C1 segment of cervical spinal cord (tissue), 14 donors: ENCODE data around the gene PCDHB15.
"Not testable (repeated sequence)": the region's sequence is repeated elsewhere in the genome, so short reads cannot be mapped to it uniquely, and the experiment has no call there.

ENCODE experiments used
- DNase-seq, 14 donors: peaks; one replicate each; lab custom pipeline; 2025; lab: John Stamatoyannopoulos, UW

The PCDHB15 gene

DNA sequence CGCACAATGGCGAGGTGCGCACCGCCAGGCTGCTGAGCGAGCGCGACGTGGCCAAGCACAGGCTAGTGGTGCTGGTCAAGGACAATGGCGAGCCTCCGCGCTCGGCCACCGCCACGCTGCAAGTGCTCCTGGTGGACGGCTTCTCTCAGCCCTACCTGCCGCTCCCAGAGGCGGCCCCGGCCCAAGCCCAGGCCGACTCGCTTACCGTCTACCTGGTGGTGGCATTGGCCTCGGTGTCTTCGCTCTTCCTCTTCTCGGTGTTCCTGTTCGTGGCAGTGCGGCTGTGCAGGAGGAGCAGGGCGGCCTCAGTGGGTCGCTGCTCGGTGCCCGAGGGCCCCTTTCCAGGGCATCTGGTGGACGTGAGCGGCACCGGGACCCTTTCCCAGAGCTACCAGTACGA, 2.2 kb downstream of the PCDHB15 start:
- not testable (repeated sequence) for DNase-seq

DNA sequence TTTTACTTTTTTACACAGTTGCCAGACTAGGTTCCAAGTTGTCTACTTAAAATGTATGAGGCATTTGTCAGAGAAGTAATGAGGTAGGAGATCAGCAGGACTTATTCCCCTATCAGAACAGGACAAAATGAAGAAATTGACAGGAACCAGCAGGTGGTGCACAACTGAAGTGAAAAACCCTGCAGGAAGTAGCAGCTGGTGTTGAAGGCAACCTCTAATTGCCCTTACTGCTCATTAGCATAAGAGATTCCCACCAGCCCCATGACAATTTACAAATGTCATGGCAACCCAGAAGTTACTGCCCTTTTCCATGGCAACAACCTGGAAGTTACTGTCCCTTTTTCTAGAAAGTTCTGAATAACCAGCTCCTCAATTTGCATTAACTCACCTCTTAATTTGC, 5.4 kb downstream of the PCDHB15 start:
- no peak for DNase-seq

DNA sequence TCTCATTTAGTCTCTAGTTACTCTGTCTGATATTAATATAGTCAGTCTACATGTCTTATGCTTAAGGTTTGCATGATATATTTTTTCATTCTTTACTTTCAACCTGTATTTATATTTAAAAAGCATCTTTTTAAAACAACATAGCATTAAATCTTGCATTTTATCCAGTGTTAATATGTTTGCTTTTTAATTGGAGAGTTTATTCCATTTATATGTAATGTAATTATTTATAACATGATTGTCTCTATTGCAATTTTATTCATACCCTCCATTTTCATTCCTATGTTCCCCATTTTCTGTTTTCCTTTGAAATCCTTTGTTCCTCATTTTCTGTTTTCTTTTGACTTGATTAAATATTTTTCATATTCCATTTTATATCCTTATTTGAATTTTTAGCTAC, 13.3 kb downstream of the PCDHB15 start:
- DNase-seq: no peak

GRCh38 chr5:141258948-141259347, 13.8 kb downstream of the PCDHB15 start:
- no peak for DNase-seq

DNA sequence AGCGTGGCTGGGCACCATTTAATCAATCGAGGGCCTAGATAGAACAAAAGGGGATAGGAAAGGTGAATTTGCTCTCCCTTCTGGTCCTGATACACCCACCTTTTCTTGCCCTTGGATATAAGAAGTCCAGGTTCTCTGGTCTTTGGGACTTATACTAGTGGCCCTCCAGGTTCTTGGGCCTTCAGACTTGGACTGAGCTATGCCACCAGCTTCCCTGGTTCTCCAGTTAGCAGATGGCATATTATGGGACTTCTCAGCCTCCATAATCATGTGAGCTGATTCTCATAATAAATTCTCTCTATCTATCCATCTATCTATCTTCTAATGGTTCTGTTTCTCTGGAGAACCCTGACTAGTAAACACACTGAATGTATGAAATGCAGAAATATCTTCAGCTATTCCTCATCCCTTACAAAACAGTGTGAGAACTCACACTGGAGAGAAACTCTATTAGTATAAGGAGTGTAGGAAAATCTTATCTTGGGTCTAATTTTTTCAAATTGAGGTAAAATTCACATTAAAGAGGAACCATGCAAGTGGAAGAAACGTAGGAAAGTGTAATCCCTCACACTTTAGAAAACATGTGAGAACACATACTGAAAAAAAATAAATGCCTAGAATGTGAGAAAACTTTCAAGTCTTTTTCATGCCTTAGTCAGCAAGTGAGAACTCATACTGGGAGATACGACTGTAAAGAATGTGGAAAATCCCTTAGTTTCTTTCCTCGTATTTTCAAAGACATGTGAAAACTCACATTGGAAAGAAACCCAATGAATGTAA, 15.5 kb downstream of the PCDHB15 start:
- no peak for DNase-seq

- DNase-seq: no peak
These were observed 16.0 kb downstream of the PCDHB15 start for GRCh38 chr5:141261238-141261546.

DNA sequence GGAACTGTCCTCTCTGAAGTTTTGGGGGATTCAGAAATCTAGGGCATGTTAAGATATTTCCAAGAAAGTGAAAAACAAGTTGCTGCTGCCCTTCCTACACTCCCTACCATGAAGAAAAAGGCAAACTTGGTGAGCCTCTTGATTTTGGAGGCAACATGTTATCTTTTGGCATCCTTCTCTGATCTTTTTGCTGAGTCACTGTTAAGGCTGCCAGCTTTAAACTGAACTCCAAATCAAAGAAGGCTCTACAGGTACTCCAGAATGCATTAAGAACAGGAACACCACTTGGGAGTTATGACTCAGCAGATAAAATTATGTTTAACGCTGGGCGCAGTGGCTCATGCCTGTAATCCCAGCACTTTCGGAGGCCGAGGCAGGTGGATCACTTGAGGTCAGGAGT, 24.0 kb downstream of the PCDHB15 start:
- no peak for DNase-seq

GRCh38 chr5:141272906-141273305, 27.7 kb downstream of the PCDHB15 start:
- no peak for DNase-seq

DNA sequence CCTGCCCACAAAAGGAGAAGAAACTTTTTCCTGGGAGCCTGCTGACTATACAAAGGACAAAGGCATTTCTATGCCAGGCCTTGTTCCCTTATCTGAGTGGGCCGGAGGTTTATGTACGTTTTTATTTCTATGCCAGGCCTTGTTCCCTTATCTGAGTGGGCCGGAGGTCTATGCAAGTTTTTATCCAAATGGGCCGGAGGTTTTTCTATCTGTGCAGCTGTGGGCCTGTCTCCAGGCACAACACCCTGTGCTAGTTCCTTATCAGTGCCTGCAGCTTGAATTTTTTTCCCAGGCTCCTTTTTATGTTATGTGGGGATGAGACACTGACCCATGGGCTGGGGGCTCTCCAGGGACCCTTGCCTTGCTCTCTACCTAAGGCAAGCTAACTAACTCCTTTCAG, 53.2 kb downstream of the PCDHB15 start:
- no peak for DNase-seq
